ENCODE results near the gene TP53TG5.

- TF ChIP-seq CTCF (conservative IDR thresholded peaks at IDR 0.05 in 1 of 2, IDR thresholded peaks at IDR 0.05 in 1 of 2; ENCODE audit: low read depth in 1 of 2, low read length in 2 of 2): no peak
- TF ChIP-seq EZH2 (IDR thresholded peaks at IDR 0.05; ENCODE audit: low read length, missing control alignments): no peak
Observed at GRCh38 chr20:45413479-45413878, 35.4 kb upstream of the TP53TG5 start.

Data from fibroblast of lung (primary cell).